CD4-positive, alpha-beta T cell treated with Interferon alpha-2 for 1 hour (primary cell): ENCODE results near the gene PLSCR4.
"Not testable (repeated sequence)": the region's sequence is repeated elsewhere in the genome, so short reads cannot be mapped to it uniquely, and the experiment has no call there.

ENCODE experiments used
- DNase-seq, 2 donors: peaks; one replicate each; pipeline ENCODE4 v3.0.0-alpha.2; 2020 to 2022

PLSCR4 gene

GRCh38 chr3:146246526-146246925 lies 4.4 kb downstream of the PLSCR4 start:
- DNase-seq = no peak

- no peak for DNase-seq
Measured at GRCh38 chr3:146243559-146243958, 7.3 kb downstream of the PLSCR4 start.

- DNase-seq = no peak
Measured at GRCh38 chr3:146241523-146242240, 9.2 kb downstream of the PLSCR4 start.

- DNase-seq = no peak
Measured at GRCh38 chr3:146233487-146233886, 17.4 kb downstream of the PLSCR4 start.

- DNase-seq = no peak
Measured at GRCh38 chr3:146227486-146227885, 23.4 kb downstream of the PLSCR4 start.

- no peak for DNase-seq
Measured at GRCh38 chr3:146226881-146227280, 24.0 kb downstream of the PLSCR4 start.

GRCh38 chr3:146225458-146225857 lies 25.4 kb downstream of the PLSCR4 start:
- not testable (repeated sequence) for DNase-seq

GRCh38 chr3:146223401-146224373 lies 27.2 kb downstream of the PLSCR4 start:
- DNase-seq = no peak

- DNase-seq = no peak
Measured at GRCh38 chr3:146222204-146223046, 28.5 kb downstream of the PLSCR4 start.

- no peak for DNase-seq
Measured at GRCh38 chr3:146221276-146221675, 29.6 kb downstream of the PLSCR4 start.

- peak; percentile 5 to 45 for DNase-seq
Measured at GRCh38 chr3:146218880-146219866, 31.7 kb downstream of the PLSCR4 start.

- DNase-seq = no peak
Measured at GRCh38 chr3:146217324-146217723, 33.6 kb downstream of the PLSCR4 start.

- DNase-seq = no peak
Measured at GRCh38 chr3:146214493-146214892, 36.4 kb downstream of the PLSCR4 start.

- DNase-seq = no peak
Measured at GRCh38 chr3:146209371-146209770, 41.5 kb downstream of the PLSCR4 start.

- DNase-seq = no peak
Measured at GRCh38 chr3:146203776-146204175, 47.1 kb downstream of the PLSCR4 start.

GRCh38 chr3:146200461-146201220 lies 50.3 kb downstream of the PLSCR4 start:
- no peak for DNase-seq

GRCh38 chr3:146199762-146200161 lies 51.1 kb downstream of the PLSCR4 start:
- DNase-seq = no peak

- DNase-seq = no peak
Measured at GRCh38 chr3:146196789-146197188, 54.1 kb downstream of the PLSCR4 start.

- DNase-seq = no peak
Measured at GRCh38 chr3:146195605-146196004, 55.3 kb downstream of the PLSCR4 start.

- no peak for DNase-seq
Measured at GRCh38 chr3:146195030-146195429, 55.9 kb downstream of the PLSCR4 start.

GRCh38 chr3:146191051-146191450 lies 59.9 kb downstream of the PLSCR4 start:
- DNase-seq = no peak
